Glomerular visceral epithelial cell (primary cell): ENCODE results near the gene DPF3.
"Not testable (repeated sequence)": the region's sequence is repeated elsewhere in the genome, so short reads cannot be mapped to it uniquely, and the experiment has no call there.

Source experiments
- DNase-seq: peaks from one replicate; pipeline ENCODE4 v3.0.0-alpha.2; 2016; ENCODE audit errors: extremely low spot score

DPF3 gene

DNA sequence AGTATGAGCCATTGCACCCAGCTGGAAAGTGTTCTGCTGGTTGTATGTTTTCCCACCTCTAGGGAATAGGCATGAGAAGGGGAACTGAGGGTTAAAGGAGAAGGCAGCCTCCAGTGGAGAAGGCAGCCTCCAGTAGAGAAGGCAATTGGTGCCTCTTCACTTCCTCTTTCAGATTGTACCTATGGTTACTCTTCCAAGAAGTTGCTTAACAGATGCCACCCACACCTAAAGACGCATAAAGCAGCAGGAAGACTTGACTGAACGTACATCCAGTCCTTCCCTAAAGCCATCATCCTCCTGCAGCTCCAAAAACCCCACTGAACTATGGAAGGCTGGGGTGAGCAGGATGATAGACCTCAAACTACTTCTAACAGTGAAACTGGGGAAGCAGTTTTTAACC is 13.1 kb downstream of the DPF3 start:
- DNase-seq, result no peak

DNA sequence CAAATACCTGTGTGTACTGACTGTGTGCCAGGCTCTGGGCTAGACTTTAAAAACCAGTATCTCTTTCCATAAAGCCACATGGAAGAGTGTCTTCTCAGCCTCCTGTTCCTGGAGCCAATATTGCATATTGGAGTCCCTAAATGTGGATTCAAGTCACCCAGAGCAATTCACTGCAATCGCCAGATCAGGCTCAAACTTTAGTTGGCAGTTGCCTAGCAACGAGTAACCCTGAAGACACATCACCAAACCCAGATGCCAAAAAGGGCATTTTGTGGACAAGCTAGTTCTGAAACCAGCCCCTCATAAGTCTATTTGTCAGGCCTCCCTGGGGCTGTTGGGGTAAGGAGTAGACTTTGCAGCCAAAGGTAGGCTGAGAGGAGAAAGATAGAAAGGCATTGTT is 13.7 kb downstream of the DPF3 start:
- DNase-seq, result no peak

DNA sequence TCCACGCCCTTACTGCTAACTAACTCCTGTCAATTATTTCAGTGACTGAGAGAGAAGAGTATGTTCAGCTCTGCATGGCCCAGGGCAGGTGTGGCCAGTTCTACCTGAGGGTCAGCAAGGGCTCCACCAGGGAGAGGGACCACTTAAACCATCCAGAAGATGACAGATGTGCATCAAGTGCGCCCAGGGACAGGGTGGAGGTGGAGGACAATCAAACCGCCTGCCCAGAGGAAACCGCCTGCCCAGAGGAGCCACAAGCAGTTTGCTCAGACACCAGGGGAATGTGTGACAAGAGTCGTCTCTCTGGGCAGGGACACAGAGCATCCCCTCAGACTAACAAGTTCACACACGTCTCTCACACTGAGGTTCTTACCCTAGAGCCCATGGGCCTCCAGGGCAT is 14.5 kb downstream of the DPF3 start:
- DNase-seq, result no peak

DNA sequence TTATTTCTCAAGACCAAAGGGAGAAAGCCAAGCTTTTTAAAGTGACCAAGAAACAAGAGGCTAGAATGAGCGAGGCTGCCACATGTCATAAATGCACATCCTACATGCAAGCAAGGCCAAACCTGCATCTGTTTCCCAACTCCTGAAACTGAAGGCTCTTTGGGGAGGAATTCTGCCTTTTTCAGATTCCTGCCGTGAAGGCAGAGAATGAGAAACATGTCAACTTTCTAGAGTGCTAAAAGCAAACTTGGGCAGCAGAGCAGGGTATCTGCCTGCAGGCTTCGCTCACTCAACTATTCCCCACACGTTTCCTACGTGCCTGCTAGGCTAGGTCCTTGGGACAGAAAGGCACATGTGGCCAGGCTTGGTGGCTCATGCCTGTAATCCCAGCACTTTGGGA is 15.2 kb downstream of the DPF3 start:
- DNase-seq, result no peak

DNA sequence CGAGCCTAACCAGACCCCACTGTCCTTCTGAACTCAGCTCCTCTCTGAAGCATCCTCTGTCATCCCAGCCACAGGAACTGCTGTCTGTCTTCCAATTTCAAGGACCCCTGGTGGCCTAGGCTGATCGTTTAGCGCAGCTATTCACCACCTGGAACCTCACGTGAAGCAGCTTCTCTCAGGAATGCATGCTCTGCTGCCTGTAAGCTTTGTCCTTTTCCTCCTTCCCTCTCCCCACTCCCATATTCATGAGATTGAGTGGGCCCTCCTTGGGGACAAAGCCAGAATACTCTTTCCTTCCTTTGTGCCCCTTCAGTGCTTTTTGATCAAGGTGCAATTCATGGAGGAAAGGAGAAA is 17.2 kb downstream of the DPF3 start:
- DNase-seq, result no peak

DNA sequence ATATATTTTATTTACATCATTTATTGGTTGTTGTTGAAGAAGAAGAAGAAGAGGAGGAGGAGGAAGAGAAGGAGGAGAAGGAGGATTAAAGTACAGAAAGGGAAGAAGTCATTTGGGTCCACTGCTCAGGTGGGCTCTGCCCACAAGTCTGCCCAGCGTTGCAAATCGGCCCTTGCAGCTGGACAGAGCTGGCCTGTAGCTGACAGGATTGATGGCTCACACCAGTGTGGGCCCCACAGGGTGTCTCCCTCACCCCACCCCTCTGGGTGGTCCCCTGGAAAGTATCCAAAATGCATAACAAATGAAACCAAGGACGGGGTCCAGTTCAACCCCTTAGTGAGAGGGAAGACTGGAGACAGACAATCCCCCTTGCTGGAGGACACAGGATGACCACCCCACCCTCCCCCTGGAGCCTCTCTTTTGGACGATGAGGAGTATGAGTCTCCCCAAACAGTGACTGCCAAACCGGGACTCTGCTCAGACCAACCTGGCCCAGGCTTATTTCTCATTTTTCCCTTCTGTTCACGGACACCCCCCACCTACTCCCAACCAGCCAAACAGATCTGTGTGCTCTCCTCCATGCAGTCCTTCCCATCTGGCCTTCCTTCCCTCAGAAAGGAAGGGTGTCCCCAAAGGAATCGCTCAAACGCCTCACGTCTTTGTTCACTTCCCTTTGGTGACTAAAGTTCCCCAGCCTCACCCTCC is 17.7 kb downstream of the DPF3 start:
- DNase-seq, result no peak

DNA sequence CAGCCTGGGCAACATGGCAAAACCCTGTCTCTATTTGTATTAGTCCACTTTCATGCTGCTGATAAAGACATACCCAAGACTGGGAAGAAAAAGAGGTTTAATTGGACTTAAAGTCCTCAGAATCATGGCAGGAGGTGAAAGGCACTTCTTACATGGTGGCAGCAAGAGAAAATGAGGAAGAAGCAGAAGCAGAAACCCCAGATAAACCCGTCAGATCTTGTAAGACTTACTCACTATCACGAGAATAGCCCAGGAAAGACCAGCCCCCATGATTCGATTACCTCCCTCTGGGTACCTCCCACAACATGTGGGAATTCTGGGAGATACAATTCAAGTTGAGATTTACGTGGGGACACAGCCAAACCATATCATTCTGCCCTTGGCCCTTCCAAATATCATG is 23.0 kb downstream of the DPF3 start:
- DNase-seq, result not testable (repeated sequence)

DNA sequence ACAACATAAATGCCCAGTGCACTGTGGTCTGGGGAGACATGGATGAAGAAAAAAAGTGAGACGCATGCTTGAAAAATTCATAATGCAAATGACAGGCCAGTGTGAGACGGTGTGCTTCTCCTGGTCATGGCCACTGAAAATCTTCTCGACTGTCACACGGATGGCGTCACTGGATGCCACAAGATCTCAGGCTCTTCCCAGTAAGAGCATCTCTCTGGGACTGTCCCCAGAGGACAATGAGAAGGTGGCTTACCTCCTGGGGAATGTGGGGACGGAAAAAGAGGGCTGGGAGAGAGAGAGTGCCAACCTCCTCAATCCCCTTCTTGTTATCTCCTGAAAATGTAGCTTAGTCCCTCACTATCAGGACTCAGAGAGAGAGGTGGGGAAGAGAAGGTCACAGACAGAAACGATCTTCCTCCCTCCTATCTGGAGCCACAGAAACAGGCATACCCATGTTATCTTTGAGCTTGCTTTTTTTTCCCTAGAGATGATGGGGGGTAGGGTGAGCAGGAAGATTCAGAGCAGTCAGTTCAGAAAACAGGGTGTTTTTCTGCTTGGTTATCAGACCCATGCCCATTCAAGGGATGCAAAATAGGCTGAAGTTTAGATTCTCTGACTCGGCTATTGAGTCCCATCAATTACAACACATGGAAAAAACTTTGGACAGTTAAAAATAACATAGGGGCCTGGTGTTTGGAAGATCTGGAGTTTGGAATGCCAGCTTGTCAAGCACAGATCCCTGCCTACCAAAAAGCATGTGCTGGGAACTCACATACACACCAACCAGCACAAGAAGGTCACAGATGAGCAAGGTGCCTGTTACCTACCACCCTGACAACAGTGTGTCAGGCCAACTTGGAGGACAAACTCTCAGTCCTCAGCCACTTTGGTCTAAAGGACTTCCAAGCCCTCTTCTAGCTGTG is 24.2 kb downstream of the DPF3 start:
- no peak for DNase-seq

DNA sequence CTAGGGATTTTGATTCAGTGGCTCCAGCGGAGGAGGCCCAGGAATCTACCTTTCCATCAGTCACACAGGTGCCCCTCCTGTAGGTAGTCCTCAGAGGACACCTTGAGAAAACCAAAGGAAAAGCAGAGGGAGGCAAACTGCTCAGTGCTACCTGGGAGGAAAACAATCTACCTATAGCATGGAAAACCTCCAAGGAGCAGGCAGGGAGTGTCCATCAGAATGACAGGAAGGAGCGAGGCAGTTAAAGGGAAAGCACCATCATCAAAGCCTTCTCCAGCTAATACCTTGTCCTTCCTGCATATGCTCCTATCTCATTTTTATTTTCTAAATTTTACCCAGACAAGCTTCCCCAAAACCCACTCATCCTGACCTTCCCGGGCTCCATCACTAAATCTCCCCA is 25.4 kb downstream of the DPF3 start:
- no peak for DNase-seq

DNA sequence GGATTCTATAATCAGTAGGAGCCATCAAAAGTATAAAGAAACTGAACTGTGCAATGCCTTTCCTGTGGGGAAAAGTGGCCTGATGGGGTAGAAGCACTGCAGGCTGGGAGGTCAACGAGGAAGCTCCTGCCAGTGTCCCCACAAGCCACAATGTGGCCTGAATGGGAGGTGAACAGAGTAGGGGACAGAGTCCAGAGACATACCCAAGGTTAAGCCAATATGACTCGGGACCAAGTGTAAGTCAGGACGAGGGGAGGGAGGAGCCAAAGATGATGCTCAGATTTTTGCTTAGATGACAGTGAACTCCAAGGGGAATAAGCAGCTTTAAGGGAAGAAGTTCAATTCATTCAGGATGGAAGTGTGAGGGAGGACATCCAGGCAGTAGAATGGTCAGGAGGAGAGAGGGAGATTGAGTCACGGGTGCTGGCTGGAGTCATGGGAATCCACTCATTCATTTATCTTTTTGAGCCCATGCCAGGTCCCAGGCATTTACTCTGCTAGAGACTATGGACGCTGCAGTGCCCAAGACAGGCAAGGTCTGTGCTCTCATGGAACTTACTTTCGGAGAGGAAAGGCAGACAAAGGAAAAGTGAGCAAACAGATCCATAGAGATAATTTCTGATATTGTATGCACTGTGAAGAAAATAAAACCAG is 29.1 kb downstream of the DPF3 start:
- DNase-seq, result no peak

DNA sequence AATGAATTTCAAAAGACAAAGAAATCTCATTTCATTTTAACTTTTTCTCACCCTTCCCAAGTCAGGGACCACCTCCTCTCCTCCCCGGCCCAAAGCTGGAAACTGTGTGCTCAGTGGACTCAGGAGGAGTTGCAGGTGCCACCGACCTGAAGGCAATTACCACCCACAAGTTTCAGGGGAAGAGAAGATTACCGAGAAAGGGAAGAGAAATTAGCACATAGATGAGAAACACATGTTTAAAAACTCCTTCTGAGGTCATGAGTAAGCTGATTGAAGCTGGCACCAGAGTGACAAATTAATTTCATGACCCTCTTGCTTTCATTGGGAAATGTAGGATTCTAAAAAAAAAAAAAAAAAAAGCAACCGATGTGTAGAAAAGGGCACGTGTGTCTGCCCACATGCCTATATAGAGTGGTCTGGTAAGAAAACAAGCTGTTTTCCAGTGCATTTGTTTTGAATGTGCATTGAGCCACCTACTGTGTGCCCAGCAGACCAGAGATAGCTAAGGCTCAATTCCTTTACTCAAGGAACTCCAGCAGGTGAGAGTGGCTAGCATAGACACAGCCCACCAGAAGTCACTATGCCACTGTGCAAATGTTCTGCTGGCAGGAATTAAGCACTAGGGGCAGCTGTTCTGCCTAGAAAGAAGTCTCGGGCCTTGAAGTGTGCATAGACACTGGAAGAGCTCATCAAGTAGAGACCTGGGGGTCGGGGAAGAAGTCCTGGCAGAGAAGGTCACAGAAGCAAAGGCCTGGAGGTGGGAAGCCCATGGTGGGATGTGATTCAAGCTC is 30.5 kb downstream of the DPF3 start:
- no peak for DNase-seq

DNA sequence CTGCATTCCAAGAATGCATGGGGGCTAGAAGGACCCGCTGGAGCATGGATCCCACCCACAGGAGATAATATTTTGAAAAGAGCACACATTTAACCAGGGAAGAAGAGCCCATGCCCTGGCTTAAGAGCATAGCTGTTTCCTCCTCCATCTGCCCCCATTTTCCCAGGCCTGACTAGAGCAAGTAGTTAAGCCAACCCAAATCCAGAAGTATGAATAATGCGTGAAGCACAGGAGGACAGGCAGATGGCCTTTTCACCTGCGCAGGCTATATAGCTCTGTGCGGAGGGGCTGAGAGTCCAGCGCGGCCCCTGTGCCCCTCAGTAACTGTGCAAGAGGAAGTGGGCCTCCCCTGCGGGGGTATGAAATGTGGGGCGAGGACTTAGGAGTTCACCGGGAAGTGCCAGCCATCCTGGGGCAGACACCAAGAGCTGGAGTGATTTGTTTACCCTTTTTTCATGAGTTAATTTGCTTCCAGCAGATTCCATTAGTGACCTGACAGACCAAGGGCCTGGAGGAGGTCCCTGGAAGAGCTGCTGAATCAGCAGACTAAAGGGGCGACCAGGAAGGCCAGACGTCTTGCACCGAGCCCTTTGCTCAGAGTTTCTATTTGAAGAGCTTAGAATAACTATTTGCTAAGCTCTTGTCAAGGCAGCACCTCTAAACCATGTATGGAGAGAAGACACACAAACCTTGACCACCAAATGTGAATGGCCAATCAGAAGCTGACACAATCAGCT is 37.2 kb downstream of the DPF3 start:
- DNase-seq, result no peak

DNA sequence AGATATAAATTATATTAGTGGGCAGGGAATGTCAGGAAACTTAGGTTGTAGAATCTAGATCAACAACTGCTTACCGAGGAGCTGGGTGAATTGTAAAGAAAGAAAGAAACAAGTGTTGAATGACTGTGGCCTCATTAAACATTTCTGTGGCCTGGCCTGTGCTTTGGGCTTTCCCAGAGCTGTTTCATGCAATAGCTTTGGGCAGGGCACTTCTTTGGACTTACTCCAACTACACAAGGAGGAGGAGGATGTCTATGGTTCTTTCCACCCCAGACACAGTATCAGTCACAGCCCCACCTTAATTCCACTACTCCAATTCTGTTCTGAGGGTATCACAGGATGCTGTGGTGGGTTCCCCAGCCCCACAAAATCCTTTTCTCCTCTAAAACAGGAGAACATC is 38.0 kb downstream of the DPF3 start:
- DNase-seq, result peak; percentile 50

DNA sequence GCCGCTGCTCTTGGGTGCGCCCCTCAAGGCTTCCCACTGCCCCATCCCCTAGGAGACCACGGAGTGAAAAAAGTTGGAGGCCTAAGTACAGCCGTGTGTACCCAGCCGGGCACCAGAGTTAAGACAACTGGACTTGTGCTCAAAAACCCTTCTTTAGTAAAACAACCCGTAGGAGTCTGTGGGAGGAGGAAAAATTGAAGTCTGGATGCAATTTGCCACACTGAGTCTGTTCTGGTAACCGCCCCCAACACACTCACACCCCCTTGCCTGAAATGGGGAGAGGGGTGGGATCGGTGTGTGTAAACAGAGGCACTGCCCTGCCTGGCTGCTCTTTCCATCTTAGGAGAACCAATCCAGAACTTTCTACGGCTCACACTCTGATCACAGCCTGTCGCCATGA is 41.7 kb downstream of the DPF3 start:
- DNase-seq, result no peak

DNA sequence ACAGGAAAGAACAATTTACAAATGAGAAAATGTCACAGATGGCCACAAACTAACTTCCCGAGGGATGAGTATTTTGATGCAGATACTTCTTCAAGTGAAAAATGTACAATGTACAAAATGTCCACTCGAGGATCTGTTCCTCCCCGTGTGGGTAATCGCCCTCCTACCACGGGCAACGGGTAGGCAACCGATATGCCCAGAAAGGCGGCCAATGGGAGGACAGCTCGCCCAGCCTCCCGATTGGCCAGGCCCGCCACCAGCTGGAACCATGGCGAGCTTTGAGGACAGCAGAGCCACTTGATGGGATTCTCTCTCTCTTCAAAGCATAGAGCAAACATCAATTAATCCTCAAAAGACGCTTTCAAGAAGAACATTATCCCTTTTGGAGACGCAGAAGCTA is 42.3 kb downstream of the DPF3 start:
- no peak for DNase-seq

DNA sequence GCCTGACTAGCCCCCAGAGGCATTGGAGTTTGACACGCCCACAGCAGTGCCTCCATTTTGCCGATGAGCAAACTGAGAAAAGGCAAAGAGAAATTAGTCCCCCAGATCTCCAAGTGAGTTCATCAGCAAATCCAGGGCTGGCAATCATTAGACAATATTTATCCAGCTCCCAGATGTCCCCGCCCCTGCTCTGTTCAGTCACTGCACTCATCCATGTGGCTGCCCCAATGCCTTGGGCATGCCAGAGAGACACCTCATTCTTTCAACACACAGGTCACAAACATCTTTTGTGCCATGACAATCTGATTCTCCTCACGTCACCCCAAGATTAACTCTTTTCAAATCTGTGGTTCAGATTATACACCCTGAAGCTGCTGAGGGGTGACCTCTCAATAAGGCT is 43.5 kb downstream of the DPF3 start:
- DNase-seq, result peak; percentile 67

DNA sequence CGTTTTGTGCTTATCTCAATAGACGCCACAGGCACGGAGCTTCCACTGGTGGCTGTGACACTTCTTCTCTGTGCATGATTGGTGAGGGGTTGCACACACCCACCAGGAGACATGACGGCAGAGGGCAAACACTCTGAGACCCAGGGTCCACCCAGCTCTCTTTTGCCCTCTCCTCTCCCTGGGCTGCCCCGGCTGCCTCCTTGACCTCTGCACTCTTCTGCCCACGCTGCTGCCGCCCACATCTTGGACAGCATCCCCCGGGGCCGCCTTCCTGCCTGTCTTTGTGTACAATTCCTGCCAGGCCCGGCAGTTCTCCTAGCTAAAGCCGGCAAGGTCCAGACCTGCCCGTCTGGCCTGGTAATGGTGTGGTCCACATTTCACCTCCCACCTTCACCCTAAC is 44.7 kb downstream of the DPF3 start:
- DNase-seq, result no peak

DNA sequence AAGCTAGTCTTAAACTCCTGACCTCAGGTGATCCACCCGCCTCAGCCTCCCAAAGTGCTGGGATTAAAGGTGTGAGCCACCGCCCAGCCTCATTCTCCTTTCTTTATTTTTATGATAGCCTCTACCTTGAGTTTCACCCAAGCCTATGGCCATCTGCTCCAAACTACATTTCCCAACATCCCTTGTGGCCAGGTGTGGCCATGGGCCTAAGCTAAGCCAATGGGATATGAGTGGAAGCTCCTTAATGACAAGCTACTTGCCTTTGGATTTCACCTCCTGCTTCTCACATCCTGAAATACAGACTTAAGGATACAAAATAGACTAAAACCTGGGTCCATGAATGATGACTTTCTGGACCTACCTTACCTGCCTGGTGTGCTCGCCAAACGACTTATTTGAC is 46.2 kb downstream of the DPF3 start:
- no peak for DNase-seq

DNA sequence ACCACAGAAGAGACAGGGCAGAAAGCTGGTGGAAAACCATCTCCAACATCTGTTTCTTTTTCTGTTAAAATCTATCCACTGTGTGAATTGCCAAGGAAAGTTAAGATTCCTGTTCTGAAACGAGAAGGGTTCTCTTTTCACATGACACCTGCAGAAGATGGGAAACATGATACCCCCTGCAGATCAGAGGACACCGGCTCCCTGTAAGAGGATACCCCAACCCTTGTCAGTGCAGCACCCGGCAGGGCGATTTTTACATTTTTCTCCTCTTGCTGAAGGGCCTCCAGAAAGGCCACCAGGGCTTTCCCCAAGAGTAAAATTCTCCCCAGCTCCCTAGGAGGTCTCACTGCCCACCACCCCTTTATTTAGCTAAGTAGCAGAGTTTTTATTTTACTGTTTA is 48.2 kb downstream of the DPF3 start:
- DNase-seq, result no peak

DNA sequence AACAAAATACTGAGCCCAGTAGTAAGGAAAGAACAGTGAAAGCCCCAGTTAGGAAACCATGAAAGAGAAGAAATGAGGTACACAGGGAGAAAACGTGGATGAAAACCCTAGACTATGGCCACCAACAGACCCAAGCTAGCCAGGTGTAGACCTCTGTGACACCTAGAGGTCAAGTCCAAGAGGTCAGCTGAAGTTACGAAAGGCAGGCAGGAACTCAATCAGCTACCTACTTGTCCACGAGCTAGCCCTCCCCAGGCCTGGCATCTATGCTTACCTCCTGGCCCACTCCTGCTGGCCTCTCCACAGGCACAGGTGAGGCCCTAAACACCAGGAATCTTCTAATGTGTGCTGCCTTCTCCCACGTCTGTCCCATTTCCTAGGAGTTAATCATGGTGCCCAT is 48.7 kb downstream of the DPF3 start:
- DNase-seq, result no peak

DNA sequence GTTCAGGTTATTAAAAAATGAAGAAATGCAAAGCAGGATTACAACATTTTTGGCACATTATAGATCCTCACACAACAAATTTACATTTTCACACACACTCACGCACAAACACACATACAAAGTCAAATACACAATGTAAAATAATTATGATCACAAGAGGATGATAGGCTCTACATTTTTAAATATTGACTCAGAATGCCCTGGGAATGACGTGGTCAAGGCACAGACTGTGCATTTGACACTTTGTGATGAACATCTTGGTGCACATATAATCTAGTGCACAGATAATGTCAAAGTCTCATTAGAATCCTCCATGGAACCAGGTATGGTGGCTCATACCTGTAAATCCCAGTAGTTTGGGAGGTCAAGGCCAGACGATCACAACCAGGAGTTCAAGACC is 49.4 kb downstream of the DPF3 start:
- DNase-seq, result no peak
